HG02642 (cell line): ENCODE measurements around the gene PARD3.
A peak's percentile ranks its signal among the peaks of the same experiment; 100 is the strongest.
"Not testable (repeated sequence)": the region's sequence is repeated elsewhere in the genome, so short reads cannot be mapped to it uniquely, and the experiment has no call there.

ENCODE experiments used
- ATAC-seq: cut with Tn5 transposase; IDR thresholded peaks from one replicate; pipeline ENCODE4 v1.9.1; 2021; ENCODE audit warnings: mild to moderate bottlenecking; ENCODE audit not compliant: unreplicated experiment, poor library complexity

PARD3 gene

GRCh38 chr10:34386921-34387320 lies 428.2 kb downstream of the PARD3 start:
- no peak for ATAC-seq

- ATAC-seq, result no peak
These were observed 430.7 kb downstream of the PARD3 start for GRCh38 chr10:34384372-34384771.

GRCh38 chr10:34382626-34383025 lies 432.5 kb downstream of the PARD3 start:
- ATAC-seq, result no peak

DNA sequence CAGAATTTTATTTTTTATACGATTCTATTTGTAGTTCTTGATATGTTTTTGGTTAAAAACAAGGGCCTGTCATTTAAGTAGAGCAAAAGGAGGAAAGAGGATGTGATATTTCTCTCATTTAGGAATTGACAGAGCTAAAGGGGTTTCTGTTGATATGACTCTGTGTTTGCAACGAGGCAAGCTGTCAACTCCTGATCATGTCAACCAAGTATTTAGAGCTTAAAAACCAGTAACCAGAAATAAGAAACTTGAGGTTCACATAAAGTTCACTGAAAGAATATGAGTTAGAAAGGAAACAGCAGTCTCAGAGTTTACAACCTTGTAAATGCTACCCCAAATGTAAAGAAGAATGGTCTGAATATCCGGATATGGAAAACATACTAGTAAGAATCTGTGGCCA lies 434.2 kb downstream of the PARD3 start:
- ATAC-seq, result no peak

DNA sequence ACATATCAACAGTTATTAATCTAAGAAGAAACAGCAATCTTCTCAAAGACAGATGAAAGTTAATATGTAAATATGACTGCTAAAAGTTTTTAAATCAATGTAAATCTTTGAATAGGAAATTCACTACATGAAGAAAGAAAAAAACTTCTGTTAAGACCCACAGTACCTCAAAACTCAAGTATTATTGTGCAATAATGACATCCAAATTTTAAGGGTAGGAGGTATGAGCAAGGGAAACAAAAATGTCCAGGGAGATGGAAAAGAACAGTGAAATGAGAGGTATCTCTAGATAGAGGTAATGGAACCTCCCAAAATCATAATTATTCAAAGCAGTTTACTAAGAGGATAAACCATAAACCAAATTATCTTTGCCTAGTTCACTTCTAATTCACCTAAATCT lies 436.8 kb downstream of the PARD3 start:
- no peak for ATAC-seq

DNA sequence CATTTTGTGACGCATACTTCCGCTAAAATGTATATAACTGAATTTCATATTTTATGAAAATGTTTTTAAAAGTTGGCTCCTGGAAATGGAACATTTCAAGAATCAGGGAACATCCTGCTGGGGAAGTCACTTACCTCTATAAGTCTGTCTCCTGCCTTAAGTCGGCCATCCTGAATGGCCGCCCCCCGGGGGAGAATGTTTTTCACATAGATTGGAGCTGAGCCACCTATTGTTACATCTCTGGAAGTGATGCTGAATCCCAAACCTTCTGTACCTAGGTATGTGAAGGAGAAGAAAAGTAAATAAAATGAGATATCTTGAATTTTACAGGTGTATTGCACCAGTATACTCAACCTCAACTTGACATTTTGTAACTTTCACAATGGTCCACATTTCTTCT lies 437.3 kb downstream of the PARD3 start:
- ATAC-seq, result no peak

GRCh38 chr10:34374356-34375045 lies 440.6 kb downstream of the PARD3 start:
- peak; percentile 9 for ATAC-seq

- ATAC-seq, result no peak
These were observed 441.9 kb downstream of the PARD3 start for GRCh38 chr10:34373211-34373610.

DNA sequence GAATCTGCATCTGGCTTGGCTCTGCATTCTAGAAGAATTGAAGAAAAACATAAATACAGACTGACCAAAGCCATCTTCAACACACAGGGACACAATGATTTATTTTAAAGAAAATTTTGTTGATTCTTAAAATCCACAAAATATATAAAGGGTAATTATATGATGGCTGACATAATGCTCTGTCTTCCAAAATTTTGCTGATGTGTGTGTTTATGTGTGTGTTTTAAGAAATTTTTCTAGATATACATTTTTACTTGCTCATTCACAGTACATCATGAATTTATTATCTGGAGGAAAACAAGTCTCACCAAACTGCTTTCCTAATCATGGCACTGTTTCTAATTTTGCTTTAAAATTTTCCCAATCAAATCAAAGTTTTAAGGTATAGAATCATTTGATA lies 442.6 kb downstream of the PARD3 start:
- ATAC-seq, result no peak

DNA sequence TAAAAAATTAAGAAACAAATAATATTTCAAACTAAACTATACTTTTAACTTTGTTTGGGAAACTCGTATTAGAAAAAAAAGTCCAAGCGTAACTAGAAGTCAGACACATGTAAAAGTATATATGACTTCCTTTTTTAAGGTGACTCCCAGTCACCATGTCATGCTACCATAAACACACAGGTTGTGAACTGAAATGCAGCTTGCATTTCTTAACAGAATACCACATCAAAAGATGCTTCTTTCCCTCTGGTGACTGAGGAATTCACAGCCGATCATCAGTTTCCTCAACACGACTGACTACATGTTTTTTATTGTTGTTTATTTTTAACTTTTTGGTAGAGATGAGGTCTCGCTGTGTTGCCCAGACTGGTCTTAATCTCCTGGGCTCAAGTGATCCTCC lies 445.0 kb downstream of the PARD3 start:
- no peak for ATAC-seq

DNA sequence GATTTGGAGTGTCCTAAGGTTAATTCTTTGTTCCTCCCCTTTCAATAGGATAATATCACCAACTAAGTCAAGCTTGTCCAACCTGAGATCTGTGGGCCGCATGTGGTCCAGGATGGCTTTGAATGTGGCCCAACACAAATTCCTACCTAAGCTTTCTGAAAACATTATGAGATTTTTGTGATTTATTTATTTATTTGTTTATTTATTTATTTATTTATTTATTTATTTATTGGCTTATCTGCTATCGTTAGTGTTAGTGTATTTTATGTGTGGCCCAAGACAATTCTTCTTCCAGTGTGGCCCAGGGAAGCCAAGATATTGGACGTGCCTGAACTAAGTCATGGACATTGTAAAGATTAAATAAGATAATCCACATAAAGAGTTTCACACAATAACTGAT lies 446.0 kb downstream of the PARD3 start:
- ATAC-seq, result no peak

DNA sequence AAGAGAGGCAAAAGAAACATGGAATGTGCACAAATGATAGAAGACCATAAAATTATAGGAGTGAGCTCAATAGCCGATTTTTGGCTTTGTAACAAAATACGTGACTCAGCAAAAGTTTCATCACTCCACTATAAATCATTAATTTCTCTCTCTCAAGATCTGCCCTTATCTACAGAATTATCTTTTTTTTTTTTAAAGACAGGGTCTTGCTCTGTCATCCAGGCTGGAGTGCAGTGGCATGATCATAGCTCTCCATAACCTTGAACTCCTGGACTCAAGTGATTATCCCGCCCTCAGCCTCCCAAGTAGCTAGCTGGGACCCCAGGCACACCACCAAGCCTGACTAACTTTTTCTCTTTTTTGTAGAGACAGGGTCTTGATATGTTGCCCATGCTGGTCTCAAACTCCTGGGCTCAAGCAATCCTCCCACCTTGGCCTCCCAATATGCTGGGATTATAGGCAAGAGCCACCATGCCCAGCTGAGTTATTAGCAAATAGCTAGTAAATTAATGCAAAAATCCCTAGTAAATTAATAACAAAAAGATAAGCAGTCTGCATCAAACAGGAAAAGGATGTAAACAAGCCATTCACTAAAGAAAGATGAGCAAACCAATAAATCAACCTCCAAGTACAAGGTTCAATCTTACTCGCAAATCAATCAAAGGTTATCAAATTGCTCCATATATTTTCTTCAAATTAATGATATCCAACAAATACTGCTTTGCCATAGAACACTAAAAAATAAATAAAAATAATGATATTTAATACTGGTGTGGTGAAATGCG lies 450.7 kb downstream of the PARD3 start:
- no peak for ATAC-seq

DNA sequence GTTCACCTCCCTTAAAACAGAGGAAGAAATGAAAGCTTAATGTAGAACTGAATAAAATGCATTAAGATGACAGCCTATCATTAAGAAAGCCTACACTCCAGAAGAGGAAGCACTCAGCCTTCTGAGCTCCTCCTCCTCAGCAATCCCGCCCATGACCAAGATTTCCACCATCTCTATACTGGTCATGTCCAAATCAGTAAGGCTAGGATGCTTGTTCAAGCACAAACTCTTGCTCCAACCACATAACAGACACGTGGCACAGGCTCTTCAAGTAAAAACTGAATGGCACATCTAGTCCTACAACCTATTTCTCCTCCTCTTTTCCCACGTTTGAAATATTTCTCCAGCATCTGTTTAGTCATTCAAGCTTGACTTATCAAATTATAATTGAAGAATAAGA lies 454.1 kb downstream of the PARD3 start:
- ATAC-seq, result no peak

GRCh38 chr10:34359435-34359813 lies 455.7 kb downstream of the PARD3 start:
- ATAC-seq, result no peak

- ATAC-seq, result no peak
These were observed 456.2 kb downstream of the PARD3 start for GRCh38 chr10:34358729-34359434.

GRCh38 chr10:34356463-34356862 lies 458.6 kb downstream of the PARD3 start:
- no peak for ATAC-seq

- not testable (repeated sequence) for ATAC-seq
These were observed 461.6 kb downstream of the PARD3 start for GRCh38 chr10:34353530-34353929.

- ATAC-seq, result not testable (repeated sequence)
These were observed 462.4 kb downstream of the PARD3 start for GRCh38 chr10:34352599-34353204.

GRCh38 chr10:34351161-34351560 lies 463.9 kb downstream of the PARD3 start:
- no peak for ATAC-seq

- ATAC-seq, result no peak
These were observed 466.1 kb downstream of the PARD3 start for GRCh38 chr10:34348917-34349485.

DNA sequence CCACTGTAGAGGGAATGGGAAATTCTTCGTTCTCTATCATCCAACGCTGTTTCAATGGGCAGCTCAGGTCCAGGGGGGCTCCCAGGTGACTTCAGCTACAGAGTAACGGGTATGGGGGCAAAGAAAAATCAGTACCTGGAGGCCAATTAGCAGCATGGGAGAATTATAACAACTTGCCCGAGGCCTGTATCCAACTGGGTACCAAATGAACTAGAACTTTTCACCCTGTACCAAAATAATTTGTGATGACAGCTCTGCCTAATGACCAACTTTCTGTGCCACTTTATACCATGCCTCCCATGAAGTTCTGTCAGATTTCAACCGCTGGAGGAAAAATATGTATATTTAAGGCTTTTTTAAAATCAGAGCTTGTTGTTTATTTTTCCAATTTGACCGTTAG lies 467.1 kb downstream of the PARD3 start:
- ATAC-seq, result no peak
